SU-DHL-6 (cell line): ENCODE results near the gene ADARB2.

Source experiments
- H2AFZ ChIP-seq: fragments of 200-600 bp; sonication (generic); 2 replicates; pipeline ENCODE4 v1.6.1; 2014; ENCODE audit warnings: low read depth, mild to moderate bottlenecking, moderate library complexity, mixed read lengths, antibody characterized with exemption, low read length; ENCODE audit not compliant: severe bottlenecking
- H3F3A ChIP-seq: fragments of 200-600 bp; shearing (Covaris generic); 2 replicates; pipeline ENCODE4 v1.6.0; 2016; ENCODE audit warnings: antibody characterized with exemption, mild to moderate bottlenecking; ENCODE audit not compliant: insufficient read depth
- H3K27ac ChIP-seq: fragments of 200-600 bp; sonication (generic); 2 replicates; pipeline ENCODE4 v1.5.1; 2016; ENCODE audit warnings: low read depth, mild to moderate bottlenecking, low read length, moderate library complexity, mixed read lengths
- H3K27me3 ChIP-seq: fragments of 200-600 bp; sonication (generic), shearing (Covaris generic); 2 replicates; pipeline ENCODE4 v1.6.0; 2014; ENCODE audit warnings: mild to moderate bottlenecking, low read length
- H3K36me3 ChIP-seq: fragments of 200-600 bp; sonication (generic); 2 replicates; pipeline ENCODE4 v1.6.1; 2014; ENCODE audit warnings: mild to moderate bottlenecking, low read length, mixed read lengths
- H3K4me2 ChIP-seq: fragments of 300-600, 200-600 bp; shearing (Covaris generic), sonication (generic); 2 replicates; pipeline ENCODE4 v1.6.0; 2014; ENCODE audit warnings: low read length, low read depth, mild to moderate bottlenecking; ENCODE audit not compliant: poor library complexity, severe bottlenecking
- H3K4me3 ChIP-seq: fragments of 200-600 bp; sonication (generic); 2 replicates; pipeline ENCODE4 v1.5.1; 2014; ENCODE audit warnings: antibody characterized with exemption, low read length, mild to moderate bottlenecking, mixed read lengths; ENCODE audit not compliant: insufficient read depth, poor library complexity, severe bottlenecking
- H3K79me2 ChIP-seq: fragments of 200-600 bp; sonication (generic); 2 replicates; pipeline ENCODE4 v1.6.1; 2014; ENCODE audit warnings: mild to moderate bottlenecking, low read length, moderate library complexity; ENCODE audit not compliant: insufficient read depth
- H3K9ac ChIP-seq: fragments of 200-600 bp; sonication (generic); 2 replicates; pipeline ENCODE4 v1.7.0; 2014; ENCODE audit warnings: mild to moderate bottlenecking, low read length
- H3K9me2 ChIP-seq: fragments of 200-600 bp; sonication (generic); replicated peaks from 2 replicates; pipeline ENCODE4 v1.6.1; 2014; ENCODE audit warnings: low read length; ENCODE audit not compliant: insufficient read depth
- H3K9me3 ChIP-seq: fragments of 200-600 bp; sonication (generic); 2 replicates; pipeline ENCODE4 v1.6.1; 2014; ENCODE audit warnings: low read length, mixed read lengths; ENCODE audit not compliant: insufficient read depth
- H4K20me1 ChIP-seq: fragments of 200-600 bp; sonication (generic); 2 replicates; pipeline ENCODE4 v1.6.1; 2014; ENCODE audit warnings: low read depth, mild to moderate bottlenecking, antibody characterized with exemption, low read length, moderate library complexity, mixed read lengths
- CTCF ChIP-seq: fragments of 200-600 bp; sonication (generic); IDR thresholded peaks from one replicate; pipeline ENCODE4 v1.5.1; 2017; ENCODE audit warnings: antibody characterized with exemption, mild to moderate bottlenecking, low read length, moderate library complexity; ENCODE audit not compliant: insufficient read depth, poor library complexity, severe bottlenecking
- EZH2phosphoT487 ChIP-seq: fragments of 200-600 bp; sonication (generic), shearing (Covaris generic); conservative IDR thresholded peaks from 2 replicates; pipeline ENCODE4 v1.6.1; 2018; ENCODE audit warnings: mild to moderate bottlenecking, antibody characterized with exemption, low read length, moderate library complexity, mixed read lengths

ADARB2 gene

GRCh38 chr10:1475771-1476454 is 261.4 kb downstream of the ADARB2 start:
- H4K20me1 ChIP-seq = no peaks in the 10 kb centered on the region

GRCh38 chr10:1475098-1475591 is 262.2 kb downstream of the ADARB2 start:
- Histone ChIP-seq H3K27ac (no peak overlapping the region), H3K9ac (no peak overlapping the region), H3K9me2 (no peaks in the 10 kb centered on the region), H3K79me2 (no peaks in the 10 kb centered on the region), H3K4me3 (no peak overlapping the region), H3K4me2 (no peak overlapping the region), H2AFZ (no peak overlapping the region), H3K36me3 (no peaks in the 10 kb centered on the region), H4K20me1 (no peaks in the 10 kb centered on the region), H3F3A (no peaks in the 10 kb centered on the region), H3K27me3 (no peaks in the 10 kb centered on the region), H3K9me3 (no peaks in the 10 kb centered on the region)
- no peak for TF ChIP-seq EZH2phosphoT487
- TF ChIP-seq CTCF = no peak

More at GRCh38 chr10:1475771-1476454, 261.4 kb downstream of the ADARB2 start:
- Histone ChIP-seq H3K4me3 (no peak overlapping the region), H3K9me3 (no peaks in the 10 kb centered on the region), H3K9ac (no peak overlapping the region), H3K4me2 (no peak overlapping the region), H2AFZ (no peak overlapping the region), H3K27me3 (no peaks in the 10 kb centered on the region), H3K27ac (peak overlapping the region; percentile 24; the same call in 1 of the 2 replicates), H3K9me2 (no peaks in the 10 kb centered on the region), H3K79me2 (no peaks in the 10 kb centered on the region), H3F3A (no peaks in the 10 kb centered on the region), H3K36me3 (no peaks in the 10 kb centered on the region)
- TF ChIP-seq CTCF (no peak), EZH2phosphoT487 (no peak)

- H3K9ac ChIP-seq = no peak overlapping the region
- no peak overlapping the region for H3K4me3 ChIP-seq
- no peak overlapping the region for H3K27ac ChIP-seq
- H3K9me2 ChIP-seq = no peaks in the 10 kb centered on the region
- H2AFZ ChIP-seq = no peak overlapping the region
- no peaks in the 10 kb centered on the region for H3F3A ChIP-seq
- no peaks in the 10 kb centered on the region for H4K20me1 ChIP-seq
- H3K9me3 ChIP-seq = no peaks in the 10 kb centered on the region
- TF ChIP-seq CTCF (no peak), EZH2phosphoT487 (no peak)
- no peaks in the 10 kb centered on the region for H3K27me3 ChIP-seq
- no peaks in the 10 kb centered on the region for H3K79me2 ChIP-seq
- no peak overlapping the region for H3K4me2 ChIP-seq
- no peaks in the 10 kb centered on the region for H3K36me3 ChIP-seq
Measured at GRCh38 chr10:1474376-1475097, 262.8 kb downstream of the ADARB2 start.
